GM18907 (cell line): Measurements from ENCODE around the gene NCOA7.
"Not testable (repeated sequence)": the region's sequence is repeated elsewhere in the genome, so short reads cannot be mapped to it uniquely, and the experiment has no call there.

Source experiments
- ATAC-seq: cut with Tn5 transposase; IDR thresholded peaks from one replicate; pipeline ENCODE4 v1.9.1; 2021; ENCODE audit warnings: mild to moderate bottlenecking, moderate library complexity; ENCODE audit not compliant: unreplicated experiment

The NCOA7 gene

GRCh38 chr6:125753218-125753936 is 37.4 kb upstream of the NCOA7 start:
- ATAC-seq: no peak

GRCh38 chr6:125753937-125754259 is 36.9 kb upstream of the NCOA7 start:
- no peak for ATAC-seq

GRCh38 chr6:125754566-125754965 is 36.2 kb upstream of the NCOA7 start:
- no peak for ATAC-seq

GRCh38 chr6:125759184-125759902 is 31.4 kb upstream of the NCOA7 start:
- no peak for ATAC-seq

- no peak for ATAC-seq
Measured at GRCh38 chr6:125759959-125760457, 30.8 kb upstream of the NCOA7 start.

- no peak for ATAC-seq
Measured at GRCh38 chr6:125764121-125764671, 26.6 kb upstream of the NCOA7 start.

- no peak for ATAC-seq
Measured at GRCh38 chr6:125765944-125766343, 24.8 kb upstream of the NCOA7 start.

- no peak for ATAC-seq
Measured at GRCh38 chr6:125766641-125767040, 24.1 kb upstream of the NCOA7 start.

- ATAC-seq: no peak
Measured at GRCh38 chr6:125769147-125769783, 21.5 kb upstream of the NCOA7 start.

GRCh38 chr6:125773387-125774341 is 17.1 kb upstream of the NCOA7 start:
- peak; percentile 42 for ATAC-seq

GRCh38 chr6:125776107-125776826 is 14.5 kb upstream of the NCOA7 start:
- not testable (repeated sequence) for ATAC-seq

- peak; percentile 87 for ATAC-seq
Measured at GRCh38 chr6:125779924-125780539, 10.7 kb upstream of the NCOA7 start.

GRCh38 chr6:125780540-125781313 is 10.0 kb upstream of the NCOA7 start:
- ATAC-seq: peak; percentile 84

GRCh38 chr6:125781314-125781868 is 9.4 kb upstream of the NCOA7 start:
- ATAC-seq: peak; percentile 53

- no peak for ATAC-seq
Measured at GRCh38 chr6:125784365-125784764, 6.4 kb upstream of the NCOA7 start.

- no peak for ATAC-seq
Measured at GRCh38 chr6:125787791-125788190, 3.0 kb upstream of the NCOA7 start.

- no peak for ATAC-seq
Measured at GRCh38 chr6:125789167-125789566, 1.6 kb upstream of the NCOA7 start.
